GM19455 (cell line): ENCODE measurements around the gene ZP2.
"Not testable (repeated sequence)": the region's sequence is repeated elsewhere in the genome, so short reads cannot be mapped to it uniquely, and the experiment has no call there.

Experiments
- ATAC-seq: cut with Tn5 transposase; IDR thresholded peaks from one replicate; pipeline ENCODE4 v1.9.1; 2021; ENCODE audit not compliant: unreplicated experiment

The ZP2 gene

GRCh38 chr16:21211486-21211885, at the start of gene ZP2:
TSS of gene ZP2 (minus strand) at chr16:21211574. CDS start at chr16:21211547, 27 bp downstream.
- ATAC-seq, result no peak

- no peak for ATAC-seq
These were observed 45.9 kb upstream of the ZP2 start for GRCh38 chr16:21257284-21257683.

- no peak for ATAC-seq
These were observed 45.3 kb upstream of the ZP2 start for GRCh38 chr16:21256636-21257035.

- no peak for ATAC-seq
These were observed 42.1 kb upstream of the ZP2 start for GRCh38 chr16:21253470-21253869.

- no peak for ATAC-seq
These were observed 38.9 kb upstream of the ZP2 start for GRCh38 chr16:21250072-21250923.

GRCh38 chr16:21248179-21248578, 36.8 kb upstream of the ZP2 start:
- ATAC-seq, result not testable (repeated sequence)

- no peak for ATAC-seq
These were observed 33.3 kb upstream of the ZP2 start for GRCh38 chr16:21244518-21245215.

GRCh38 chr16:21242756-21243155, 31.4 kb upstream of the ZP2 start:
- ATAC-seq, result no peak

GRCh38 chr16:21239646-21240045, 28.3 kb upstream of the ZP2 start:
- no peak for ATAC-seq

GRCh38 chr16:21236831-21237230, 25.5 kb upstream of the ZP2 start:
- no peak for ATAC-seq

- ATAC-seq, result no peak
These were observed 23.8 kb upstream of the ZP2 start for GRCh38 chr16:21235199-21235585.

- no peak for ATAC-seq
These were observed 22.3 kb upstream of the ZP2 start, which contains the start of gene ANKS4B for GRCh38 chr16:21233521-21234150. TSS of gene ANKS4B (plus strand) at chr16:21233699. CDS start at chr16:21233738, 39 bp downstream.

- no peak for ATAC-seq
These were observed 21.7 kb upstream of the ZP2 start for GRCh38 chr16:21233045-21233520.

GRCh38 chr16:21228361-21228872, 17.0 kb upstream of the ZP2 start:
- no peak for ATAC-seq

GRCh38 chr16:21227866-21228265, 16.5 kb upstream of the ZP2 start:
- no peak for ATAC-seq

GRCh38 chr16:21226749-21227148, 15.4 kb upstream of the ZP2 start:
- no peak for ATAC-seq

GRCh38 chr16:21224800-21225199, 13.4 kb upstream of the ZP2 start:
- no peak for ATAC-seq

GRCh38 chr16:21223787-21224186, 12.4 kb upstream of the ZP2 start:
- no peak for ATAC-seq

GRCh38 chr16:21222495-21223337, 11.3 kb upstream of the ZP2 start:
- no peak for ATAC-seq

- no peak for ATAC-seq
These were observed 8.2 kb upstream of the ZP2 start for GRCh38 chr16:21219551-21219950.
